HG02981 (cell line): Measurements from ENCODE around the gene ECM1.

Source experiments
- ATAC-seq: cut with Tn5 transposase; IDR thresholded peaks from one replicate; pipeline ENCODE4 v1.9.1; 2021; ENCODE audit warnings: mild to moderate bottlenecking, moderate library complexity; ENCODE audit not compliant: unreplicated experiment

The ECM1 gene

DNA sequence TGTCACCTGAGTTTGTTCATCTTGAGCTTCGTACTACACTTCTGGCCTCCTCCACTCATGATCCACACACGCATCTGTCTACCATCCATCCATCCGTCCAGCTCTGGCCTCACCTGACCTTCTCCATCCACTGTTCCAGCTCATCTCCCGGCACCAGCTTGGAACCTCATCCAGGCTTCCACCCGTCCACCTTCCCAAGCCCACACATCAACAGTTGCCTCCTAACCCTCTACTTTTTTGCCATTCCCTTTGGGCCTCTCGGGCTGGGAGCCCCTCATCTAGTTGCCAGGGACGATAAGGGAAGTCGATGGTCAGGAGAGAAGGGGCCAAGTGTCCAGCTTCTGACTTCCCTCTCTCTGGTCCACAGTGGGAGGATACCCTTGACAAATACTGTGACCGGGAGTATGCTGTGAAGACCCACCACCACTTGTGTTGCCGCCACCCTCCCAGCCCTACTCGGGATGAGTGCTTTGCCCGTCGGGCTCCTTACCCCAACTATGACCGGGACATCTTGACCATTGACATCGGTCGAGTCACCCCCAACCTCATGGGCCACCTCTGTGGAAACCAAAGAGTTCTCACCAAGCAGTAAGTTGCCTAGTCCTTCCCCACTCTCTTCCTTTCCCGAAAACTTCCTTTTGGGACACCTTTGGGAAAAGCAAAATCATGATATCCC is 4.2 kb downstream of the ECM1 start:
- ATAC-seq = no peak

DNA sequence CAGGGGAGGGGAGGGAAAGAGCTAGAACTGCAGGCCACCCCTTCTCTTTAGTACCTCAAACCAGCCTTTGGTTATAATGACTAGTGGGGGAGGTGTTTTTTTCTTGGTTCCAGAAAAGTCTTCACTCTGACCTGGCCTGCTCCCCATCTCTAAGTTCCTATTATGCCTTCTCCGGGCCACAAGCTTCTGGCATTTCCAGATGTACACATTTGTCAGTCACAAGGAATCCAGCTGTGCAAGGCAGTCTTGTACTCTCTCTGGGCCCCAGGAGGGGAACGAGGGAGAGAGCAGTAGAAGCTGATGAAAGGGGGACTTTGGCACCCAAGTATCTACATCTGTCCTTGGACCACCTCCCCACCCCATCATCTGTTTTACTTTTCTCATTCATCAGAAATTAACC is 4.9 kb downstream of the ECM1 start:
- no peak for ATAC-seq

DNA sequence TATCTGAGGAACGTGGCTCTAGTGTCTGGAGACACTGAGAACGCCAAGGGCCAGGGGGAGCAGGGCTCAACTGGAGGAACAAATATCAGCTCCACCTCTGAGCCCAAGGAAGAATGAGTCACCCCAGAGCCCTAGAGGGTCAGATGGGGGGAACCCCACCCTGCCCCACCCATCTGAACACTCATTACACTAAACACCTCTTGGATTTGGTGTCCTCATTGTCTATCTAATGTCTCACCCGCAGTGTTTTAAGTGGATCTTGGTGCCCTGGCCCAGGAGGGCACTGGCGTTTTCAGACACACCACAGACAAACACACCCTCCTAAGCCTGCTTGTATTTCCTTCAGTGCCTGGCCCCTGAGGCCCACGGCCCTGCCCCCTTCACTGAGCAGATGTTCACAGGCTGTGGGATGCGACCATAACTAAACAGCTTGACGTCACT is 5.5 kb downstream of the ECM1 start:
- no peak for ATAC-seq

DNA sequence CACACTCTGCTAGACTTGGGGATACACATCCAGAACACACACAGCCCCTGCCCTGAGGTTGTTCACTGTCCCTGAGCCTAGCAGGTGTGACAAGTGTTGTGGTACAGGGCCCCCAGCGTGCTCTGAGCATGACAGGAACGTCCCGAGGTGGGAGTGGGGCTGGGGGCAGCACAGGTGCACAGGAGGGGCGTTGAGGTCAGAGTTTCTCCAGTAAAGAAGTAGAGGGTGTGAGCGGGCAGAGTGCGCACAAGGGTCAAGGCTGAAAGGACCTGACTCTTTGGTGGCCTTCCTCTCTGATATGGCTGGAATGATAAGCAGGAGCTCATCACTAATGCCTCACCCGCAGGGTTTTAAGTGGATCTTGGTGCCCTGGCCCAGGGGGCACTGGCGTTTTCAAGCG is 6.4 kb downstream of the ECM1 start:
- ATAC-seq = no peak

GRCh38 chr1:150514913-150515327 is 7.0 kb downstream of the ECM1 start:
- ATAC-seq = no peak

GRCh38 chr1:150515328-150516049 is 7.6 kb downstream of the ECM1 start, which contains the start of gene FALEC:
TSS of gene FALEC (plus strand) at chr1:150515752.
- ATAC-seq = peak; percentile 96

- ATAC-seq = no peak
These were observed 8.2 kb downstream of the ECM1 start for GRCh38 chr1:150516050-150516591.

DNA sequence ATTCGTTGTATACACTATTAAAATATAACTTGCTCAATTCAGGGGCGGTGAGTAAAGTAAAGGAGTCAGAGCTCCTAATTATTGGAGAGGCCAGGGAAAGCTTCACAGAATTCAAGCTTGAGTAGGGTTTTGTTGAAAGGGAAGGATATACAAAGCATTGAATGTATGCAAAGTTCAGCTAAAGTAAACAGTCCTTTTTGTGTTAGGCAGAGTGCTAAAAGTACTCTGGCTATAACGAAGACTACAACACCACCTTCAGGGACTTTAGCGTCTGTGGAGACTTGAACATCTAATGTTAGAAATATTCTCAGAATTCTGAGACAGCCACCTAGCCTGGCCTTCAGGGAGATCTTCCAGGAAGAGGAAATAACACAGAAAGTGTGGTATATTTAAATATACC is 8.7 kb downstream of the ECM1 start:
- no peak for ATAC-seq

DNA sequence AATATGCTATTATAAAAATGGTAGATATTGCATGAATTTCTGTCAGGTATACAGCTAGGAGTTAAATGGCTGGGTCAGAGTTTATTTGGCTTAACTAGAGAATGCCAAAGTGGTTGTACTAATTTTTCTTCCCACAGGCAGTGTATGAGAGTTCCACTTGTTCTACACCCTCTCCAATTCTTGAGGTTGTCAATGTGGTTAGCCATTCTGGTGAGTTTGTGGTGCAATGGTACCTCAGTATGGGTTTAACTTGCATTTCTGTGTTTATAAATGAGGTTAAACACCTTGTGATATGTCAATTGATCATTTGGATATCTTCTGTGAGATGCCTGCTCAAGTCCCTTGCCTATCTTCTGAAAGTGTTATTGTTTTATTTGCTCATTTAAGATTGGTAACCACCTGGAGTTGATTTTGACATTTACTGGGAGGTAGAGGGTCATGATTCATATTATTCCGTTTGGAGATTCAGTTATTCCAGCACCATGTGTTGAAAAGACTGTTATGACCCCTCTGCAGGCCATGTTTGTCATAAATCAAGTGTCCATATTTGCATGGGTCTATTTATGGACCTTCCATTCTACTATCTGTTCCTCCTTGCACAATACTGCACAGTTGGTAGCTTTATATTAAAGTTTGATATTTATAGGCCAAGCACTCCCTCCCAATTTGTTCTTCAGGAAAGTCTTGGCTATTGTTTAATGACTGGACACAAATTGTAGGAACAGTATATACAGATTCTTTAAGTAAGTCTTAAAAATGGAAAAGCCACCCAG is 13.5 kb downstream of the ECM1 start:
- ATAC-seq = no peak

GRCh38 chr1:150525348-150525747 is 17.4 kb downstream of the ECM1 start:
- no peak for ATAC-seq

DNA sequence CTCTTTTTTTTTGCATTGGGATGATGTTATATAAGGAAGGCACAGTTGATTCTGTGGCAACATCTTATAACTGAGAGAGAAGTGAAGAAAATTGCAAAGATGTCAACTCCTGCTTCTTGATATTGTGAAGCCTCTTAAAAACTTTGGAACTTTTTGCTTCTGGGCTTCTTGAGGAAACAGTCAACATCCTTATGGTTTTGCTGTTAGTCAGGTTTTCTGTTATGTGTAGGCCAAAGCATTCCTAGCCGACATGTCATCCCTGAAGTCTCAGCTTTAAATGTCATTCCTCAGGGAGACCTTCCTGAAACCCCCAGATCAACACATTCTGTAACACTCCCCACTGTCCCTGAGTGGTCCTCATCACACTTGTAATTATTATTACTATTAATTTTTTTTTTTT is 20.3 kb downstream of the ECM1 start:
- no peak for ATAC-seq

- no peak for ATAC-seq
These were observed 21.1 kb downstream of the ECM1 start for GRCh38 chr1:150529017-150529416.

- ATAC-seq = no peak
These were observed 22.7 kb downstream of the ECM1 start for GRCh38 chr1:150530491-150531159.

GRCh38 chr1:150532860-150533259 is 25.0 kb downstream of the ECM1 start:
- no peak for ATAC-seq

DNA sequence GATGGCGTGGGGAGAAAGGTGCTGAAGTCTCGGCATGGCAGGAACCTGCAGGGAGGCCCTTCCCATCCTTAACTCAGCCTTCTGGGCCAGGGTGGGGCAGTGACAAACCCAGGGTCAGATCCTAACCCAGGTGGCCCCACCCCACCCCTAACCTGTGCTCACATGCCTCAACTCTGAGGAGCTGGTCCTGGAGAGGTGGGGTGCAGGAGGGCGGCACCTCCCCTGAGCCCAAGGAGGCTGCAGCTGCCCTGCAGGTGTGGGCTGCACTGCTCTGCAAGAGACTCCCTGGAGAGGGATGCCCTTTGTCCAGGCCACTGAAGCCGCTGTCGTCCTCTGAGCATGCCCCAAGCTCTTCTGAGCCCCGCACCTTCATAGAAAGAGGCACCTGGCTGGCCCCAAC is 26.1 kb downstream of the ECM1 start:
- no peak for ATAC-seq

DNA sequence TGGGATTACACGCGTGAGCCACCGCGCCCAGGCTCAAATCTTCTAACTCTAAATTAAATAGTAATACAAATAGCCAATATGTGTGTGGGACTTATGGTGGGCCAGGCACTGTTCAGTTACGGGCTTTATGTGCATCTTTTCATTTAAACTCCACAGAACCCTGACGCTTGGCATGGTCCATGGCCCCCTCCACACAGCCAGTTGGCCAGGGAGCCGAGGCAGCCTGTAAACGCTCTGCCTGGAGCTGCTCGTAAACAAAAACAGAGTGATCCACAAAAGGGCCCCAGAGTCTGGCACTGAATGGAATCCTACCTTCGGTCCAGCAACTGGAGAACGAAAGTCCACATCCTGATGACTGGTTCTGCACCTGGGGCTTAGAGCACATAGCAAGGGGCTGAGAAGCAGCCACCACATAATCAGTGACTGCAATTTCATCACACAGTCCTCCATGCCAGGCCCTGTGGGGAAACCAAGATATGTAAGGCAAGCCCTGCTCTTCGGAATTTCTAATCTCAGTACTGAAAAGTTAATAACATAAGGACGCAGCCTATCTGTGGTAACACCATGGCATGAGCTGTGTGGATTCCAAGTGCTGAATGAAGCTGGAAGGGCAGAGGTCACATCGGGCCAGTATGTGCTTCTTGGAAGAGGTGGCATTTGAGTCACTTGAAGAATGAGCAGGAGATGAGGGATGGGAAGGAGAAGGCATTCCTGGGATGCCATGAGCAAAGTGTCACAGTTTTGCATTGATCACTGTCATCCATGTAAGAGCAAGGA is 27.8 kb downstream of the ECM1 start:
- no peak for ATAC-seq

DNA sequence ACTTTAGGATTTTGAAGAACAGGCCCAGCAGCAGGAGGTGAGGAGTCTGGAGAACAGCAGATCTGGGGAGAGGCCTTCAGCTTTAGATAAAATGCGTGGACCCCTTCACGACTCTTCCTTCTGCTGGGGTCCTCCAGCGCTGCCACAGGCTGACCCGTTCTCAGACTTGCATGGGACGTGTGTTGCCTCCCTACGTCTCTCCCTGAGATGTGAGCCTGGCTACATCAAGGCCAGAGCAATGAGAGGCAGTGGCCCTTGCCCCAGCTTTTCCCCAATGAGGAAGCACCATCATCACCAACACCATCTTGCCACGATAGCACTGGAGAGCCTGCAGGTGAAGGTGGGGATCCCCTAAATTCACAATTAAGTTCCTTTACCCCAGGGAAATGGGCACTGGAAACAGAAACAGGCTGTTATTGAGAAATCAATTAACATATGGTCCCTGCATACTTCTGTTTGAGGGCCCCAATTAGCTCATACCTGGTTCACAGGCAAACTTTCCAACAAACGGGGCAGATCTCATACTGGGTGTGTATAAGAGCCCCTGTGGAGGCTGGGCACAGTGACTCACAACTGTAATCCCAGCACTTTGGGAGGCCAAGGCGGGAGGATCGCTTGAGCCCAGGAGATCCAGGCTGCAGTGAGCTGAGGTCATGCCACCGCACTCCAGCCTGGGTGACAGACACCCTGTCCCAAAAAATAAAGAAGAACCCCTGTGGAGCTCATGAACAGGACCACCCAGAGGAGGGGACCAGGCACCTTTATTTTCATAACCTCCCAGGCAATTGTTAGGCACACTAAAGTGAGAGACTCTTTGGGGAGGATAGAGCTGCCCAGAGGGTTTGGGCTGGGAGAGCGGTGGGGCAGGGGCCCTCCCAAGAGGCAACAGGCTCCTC is 29.2 kb downstream of the ECM1 start:
- no peak for ATAC-seq

GRCh38 chr1:150537732-150538684 is 30.1 kb downstream of the ECM1 start:
- no peak for ATAC-seq
